SK-N-SH (cell line): ENCODE data around the gene WNK4. TPM values are rescaled to one million over a fixed set of nuclear protein-coding genes. Genes with fewer than 3 reads are reported as not detected.

Source experiments
- CTCF ChIA-PET: fragments of 300-600, 350-600 bp; formaldehyde crosslinking; extraction: SDS; loops from one replicate; lab custom pipeline; 2021; lab: Yijun Ruan, JAX
- POLR2A ChIA-PET: fragments of 350-600 bp; sonication (Branson Sonifier 250); formaldehyde crosslinking; extraction: SDS; loops from one replicate; lab custom pipeline; 2020; ENCODE audit warnings: antibody characterized with exemption, inconsistent platforms; lab: Yijun Ruan, JAX
- DNase-seq: peaks from one replicate; pipeline ENCODE4 v3.0.0; 2012
- H2AFZ ChIP-seq: fragments of 200-600 bp; sonication (generic); 2 replicates; pipeline ENCODE4 v1.8.1; 2016; ENCODE audit warnings: antibody characterized with exemption, mild to moderate bottlenecking, low read depth
- H3F3A ChIP-seq: fragments of 200-600 bp; sonication (generic); replicated peaks from 2 replicates; pipeline ENCODE3; 2016; ENCODE audit warnings: antibody characterized with exemption, mild to moderate bottlenecking; ENCODE audit not compliant: insufficient read depth
- H3K27ac ChIP-seq, 2 experiments: fragments of 200-500 bp in 1 of 2; fragments of 200-600 bp in 1 of 2; sonication (Bioruptor generic) in 1 of 2; sonication (generic), shearing (Covaris generic) in 1 of 2; 2 replicates each; pipeline versions ENCODE4 v1.5.1 to v1.6.1; 2014 to 2016; ENCODE audit warnings: low read depth in 2 of 2, inconsistent platforms in 1 of 2, low read length in 1 of 2, mild to moderate bottlenecking in 1 of 2, mixed read lengths in 1 of 2
- H3K27me3 ChIP-seq: fragments of 200-600 bp; sonication (generic), shearing (Covaris generic); 2 replicates; pipeline ENCODE4 v1.6.1; 2016; ENCODE audit warnings: mixed run types; ENCODE audit not compliant: insufficient read depth
- H3K36me3 ChIP-seq, 2 experiments: fragments of 200-500 bp in 1 of 2; fragments of 200-600 bp in 1 of 2; sonication (Bioruptor generic) in 1 of 2; sonication (generic) in 1 of 2; replicated peaks in 1 of 2; 2 replicates each; pipeline versions ENCODE3 to v1.5.1; 2014 to 2016; ENCODE audit warnings: low read length in 1 of 2, mild to moderate bottlenecking in 1 of 2; ENCODE audit not compliant: insufficient read depth in 2 of 2, control insufficient read depth in 1 of 2
- H3K4me1 ChIP-seq, 2 experiments: fragments of 200-500 bp in 1 of 2; fragments of 200-600 bp in 1 of 2; sonication (Bioruptor generic) in 1 of 2; sonication (generic), shearing (Covaris generic) in 1 of 2; 2 replicates each; pipeline versions ENCODE4 v1.5.1 to v1.6.1; 2014 to 2016; ENCODE audit warnings: low read depth in 1 of 2, low read length in 1 of 2, mixed run types in 1 of 2; ENCODE audit not compliant: insufficient read depth in 2 of 2, control insufficient read depth in 1 of 2
- H3K4me2 ChIP-seq: fragments of 200-600 bp; sonication (generic), shearing (Covaris generic); 2 replicates; pipeline ENCODE4 v1.6.1; 2017; ENCODE audit warnings: mixed run types
- H3K4me3 ChIP-seq, 2 experiments: fragments of 200-500 bp in 1 of 2; fragments of 200-600 bp in 1 of 2; sonication (Bioruptor generic) in 1 of 2; sonication (generic), shearing (Covaris generic) in 1 of 2; 2 replicates each; pipeline versions ENCODE4 v1.5.1 to v1.8.1; 2014 to 2016; ENCODE audit warnings: low read depth in 2 of 2, inconsistent platforms in 1 of 2, low read length in 1 of 2, mild to moderate bottlenecking in 1 of 2, mixed read lengths in 1 of 2, moderate library complexity in 1 of 2
- H3K79me2 ChIP-seq: fragments of 200-600 bp; sonication (generic); 2 replicates; pipeline ENCODE4 v1.8.1; 2017; ENCODE audit warnings: mild to moderate bottlenecking; ENCODE audit not compliant: insufficient read depth
- H3K9ac ChIP-seq: fragments of 200-600 bp; sonication (generic); 2 replicates; pipeline ENCODE4 v1.6.1; 2017; ENCODE audit warnings: mixed run types
- H3K9me2 ChIP-seq: fragments of 200-600 bp; sonication (generic); 2 replicates; pipeline ENCODE4 v1.6.1; 2017; ENCODE audit warnings: mixed run types
- H3K9me3 ChIP-seq: fragments of 200-600 bp; sonication (generic); 2 replicates; pipeline ENCODE4 v1.6.1; 2017; ENCODE audit warnings: mixed run types, mild to moderate bottlenecking, moderate library complexity
- H4K20me1 ChIP-seq: fragments of 200-600 bp; sonication (generic); 2 replicates; pipeline ENCODE4 v1.6.1; 2017; ENCODE audit warnings: mild to moderate bottlenecking, mixed run types; ENCODE audit not compliant: insufficient read depth
- EP300 ChIP-seq, 2 experiments: IDR thresholded peaks; 2 replicates each; pipeline versions ENCODE4 v1.4.0 to v1.6.1; 2012; ENCODE audit warnings: borderline replicate concordance in 1 of 2, low read depth in 1 of 2, low read length in 1 of 2
- FOXM1 ChIP-seq: IDR thresholded peaks from 2 replicates; pipeline ENCODE4 v1.4.0; 2012; ENCODE audit warnings: low read depth, mild to moderate bottlenecking
- MAX ChIP-seq: IDR thresholded peaks from 2 replicates; pipeline ENCODE4 v1.4.0; 2012; ENCODE audit warnings: low read depth
- MXI1 ChIP-seq: IDR thresholded peaks from 2 replicates; pipeline ENCODE4 v1.6.1; 2012; ENCODE audit warnings: mild to moderate bottlenecking, low read depth, low read length, improper control_type of control experiment
- NRF1 ChIP-seq: IDR thresholded peaks from 2 replicates; pipeline ENCODE4 v1.6.1; 2012; ENCODE audit warnings: low read depth, mild to moderate bottlenecking, low read length
- PBX3 ChIP-seq: IDR thresholded peaks from 2 replicates; pipeline ENCODE4; 2012
- RCOR1 ChIP-seq: fragments of 150-350 bp; IDR thresholded peaks from 2 replicates; pipeline ENCODE4 v1.6.1; 2017; ENCODE audit warnings: antibody characterized with exemption, low read length
- RXRA ChIP-seq: IDR thresholded peaks from 2 replicates; pipeline ENCODE4 v1.4.0; 2012; ENCODE audit warnings: low read depth, mild to moderate bottlenecking, borderline replicate concordance
- SMC3 ChIP-seq: IDR thresholded peaks from 2 replicates; pipeline ENCODE4 v1.6.1; 2012; ENCODE audit warnings: low read depth, low read length, improper control_type of control experiment
- TCF12 ChIP-seq: IDR thresholded peaks from 2 replicates; pipeline ENCODE4 v1.4.0; 2012
- TEAD4 ChIP-seq: IDR thresholded peaks from 2 replicates; pipeline ENCODE4 v1.4.0; 2012; ENCODE audit warnings: mild to moderate bottlenecking, borderline replicate concordance; ENCODE audit not compliant: insufficient read depth
- USF2 ChIP-seq: fragments of 150-350 bp; IDR thresholded peaks from 2 replicates; pipeline ENCODE4 v1.6.1; 2017; ENCODE audit warnings: antibody characterized with exemption, low read length, low read depth, borderline replicate concordance
- WGBS: methylation state at CpG from one replicate; pipeline ENCODE4 v1.1.6; 2017; ENCODE audit warnings: low lambda C conversion rate; 5-methylcytosine and 5-hydroxymethylcytosine counted together
- polyA plus RNA-seq, 3 experiments: library from polyadenylated mRNA; depleted of rRNA; stranded (reverse); fragments of >200 nt; gene quantifications; 2 replicates each; pipeline ENCODE4 v1.2.3, GENCODE V29; 2012

The WNK4 gene
- polyA plus RNA-seq, 1 of the 3 experiments (the other 2 are of a cell fraction): 12.5 TPM

- 67% methylated on average over 2 of the region's 2 CpGs for WGBS
- Histone ChIP-seq H3K4me2 (no peak overlapping the region), H3K27me3 (no peaks in the 10 kb centered on the region), H3K4me3 (no peak overlapping the region)
- TF ChIP-seq PBX3 (no peak), MAX (no peak), RCOR1 (no peak), TEAD4 (no peak), FOXM1 (no peak), USF2 (no peak), NRF1 (no peak), TCF12 (no peak), MXI1 (no peak), SMC3 (no peak), RXRA (no peak)
- TF ChIP-seq, all 33 proteins: peak for 0
- no peak overlapping the region for H3K27ac ChIP-seq
- no peak overlapping the region for H2AFZ ChIP-seq
- H4K20me1 ChIP-seq: no peaks in the 10 kb centered on the region
- H3K4me1 ChIP-seq: peaks cover 0 to 2% of the 10 kb centered on the region in 2 experiments; a peak in 1 of 4 replicates
- no peak for DNase-seq
- H3K9me2 ChIP-seq: no peaks in the 10 kb centered on the region
- no peaks in the 10 kb centered on the region for H3K9me3 ChIP-seq
- peaks cover 2 to 13% of the 10 kb centered on the region in 2 experiments for H3K36me3 ChIP-seq
- peaks cover 24% of the 10 kb centered on the region for H3F3A ChIP-seq
- peaks cover 4% of the 10 kb centered on the region; the same call in 1 of the 2 replicates for H3K79me2 ChIP-seq
- POLR2A ChIA-PET: no interaction called here
- H3K9ac ChIP-seq: no peak overlapping the region
- CTCF ChIA-PET: interaction anchor here (3.0 kb wide), 1 partner anchor 28 kb away, joined by 7 read pairs; no protein-coding TSS in a partner anchor
These were observed 11.5 kb downstream of the WNK4 start for GRCh38 chr17:42791948-42792347.

- Histone ChIP-seq H3K4me1 (peaks cover 3 to 6% of the 10 kb centered on the region in 2 experiments; a peak in 1 of 4 replicates), H3K36me3 (peaks cover 2 to 12% of the 10 kb centered on the region in 2 experiments), H3K27ac (no peak overlapping the region), H3F3A (peaks cover 24% of the 10 kb centered on the region), H3K27me3 (no peaks in the 10 kb centered on the region), H2AFZ (no peak overlapping the region), H3K79me2 (peaks cover 10% of the 10 kb centered on the region; the same call in 1 of the 2 replicates), H3K9me3 (no peaks in the 10 kb centered on the region), H3K4me2 (no peak overlapping the region), H3K9ac (no peak overlapping the region), H3K4me3 (no peak overlapping the region), H3K9me2 (no peaks in the 10 kb centered on the region), H4K20me1 (no peaks in the 10 kb centered on the region)
- POLR2A ChIA-PET: no interaction called here
- DNase-seq: no peak
- CTCF ChIA-PET: interaction anchor here (3.0 kb wide), 1 partner anchor 29 kb away, joined by 7 read pairs; no protein-coding TSS in a partner anchor
- WGBS: 72% methylated on average over 5 of the region's 5 CpGs
- no peak for TF ChIP-seq EP300 (IDR thresholded peaks at IDR 0.05; ENCODE audit: borderline replicate concordance in 1 of 2, low read depth in 1 of 2, low read length in 1 of 2)
- no peak for TF ChIP-seq RXRA
These were observed 12.1 kb downstream of the WNK4 start for GRCh38 chr17:42792545-42792944.
